COLO829 (cell line): ENCODE data around the gene NEIL1.
A peak's percentile ranks its signal among the peaks of the same experiment; 100 is the strongest.

ENCODE experiments used
- DNase-seq: peaks from one replicate; pipeline ENCODE4 v3.0.0; 2012; ENCODE audit warnings: low spot score

Gene NEIL1

GRCh38 chr15:75356517-75356916 lies 9.7 kb downstream of the NEIL1 start:
- no peak for DNase-seq

DNA sequence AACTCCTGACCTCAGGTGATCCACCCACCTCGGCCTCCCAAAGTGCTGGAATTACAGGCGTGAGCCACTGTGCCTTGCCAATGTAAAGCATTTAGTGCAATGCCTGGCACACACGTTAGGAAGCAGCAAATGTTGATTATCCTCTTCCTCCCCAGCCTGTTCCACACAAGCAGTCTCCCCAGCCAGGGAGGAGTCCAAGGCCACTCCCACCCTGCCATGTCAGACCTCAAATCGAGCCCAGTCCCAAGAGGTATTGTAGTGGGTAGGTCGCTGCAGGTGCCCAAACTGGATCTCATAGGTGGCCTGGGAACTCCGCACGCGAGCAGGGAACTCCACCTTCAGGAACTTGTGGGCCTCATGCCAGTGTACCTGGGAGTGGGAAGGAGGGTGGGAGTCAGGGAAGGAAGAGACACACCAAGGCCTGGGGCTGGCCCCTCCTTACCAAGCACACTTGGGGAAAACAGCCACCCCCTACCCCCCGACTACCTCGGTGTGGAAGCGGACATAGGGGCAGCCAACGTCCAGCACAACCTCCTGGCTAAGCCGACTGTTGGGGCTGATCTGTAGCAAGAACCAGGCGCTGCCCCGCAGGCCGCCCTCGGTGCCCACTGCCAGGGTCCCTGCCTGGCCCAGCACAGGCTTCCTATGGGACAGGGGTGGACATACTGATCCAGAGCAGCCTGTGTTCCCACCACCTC lies 11.3 kb downstream of the NEIL1 start:
- no peak for DNase-seq

DNA sequence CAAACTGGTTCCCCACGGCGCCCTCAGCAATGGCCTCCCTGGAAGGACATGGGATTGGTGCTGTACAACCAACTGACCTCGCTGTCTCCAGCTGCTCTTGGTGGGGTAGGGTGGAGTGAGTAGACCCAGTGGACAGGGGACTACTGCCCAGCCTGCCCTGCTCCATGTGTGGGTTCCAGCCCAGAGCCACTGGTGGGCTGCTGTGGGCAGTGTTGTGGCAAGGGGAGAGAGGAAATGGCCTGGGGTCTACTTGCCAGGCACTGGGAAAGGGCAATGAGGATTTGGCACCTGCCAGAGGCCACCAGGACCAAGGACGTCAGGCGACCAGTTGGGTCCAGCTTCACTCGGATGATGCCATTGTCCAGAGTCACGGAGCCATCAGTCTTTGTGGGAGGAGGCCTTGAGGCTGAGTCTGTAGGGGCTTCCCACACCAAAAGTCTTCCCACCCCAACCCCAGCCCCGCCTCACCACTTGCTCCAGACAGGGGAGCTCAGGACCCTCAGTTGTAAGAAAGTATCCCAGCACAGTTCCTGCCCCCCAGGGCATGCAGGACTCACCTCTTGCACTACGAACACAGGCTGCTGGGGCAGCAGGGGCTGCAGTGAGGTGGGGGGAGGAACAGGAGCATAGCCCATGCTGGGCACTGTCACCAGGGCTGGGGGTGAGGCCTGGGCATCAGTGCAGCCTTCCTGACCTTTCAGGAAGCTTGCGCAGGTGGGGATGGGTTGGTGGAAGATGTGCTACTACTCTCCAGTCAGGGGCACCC lies 12.1 kb downstream of the NEIL1 start:
- DNase-seq, result no peak

- DNase-seq, result no peak
Observed at GRCh38 chr15:75359537-75360250, 12.9 kb downstream of the NEIL1 start.

DNA sequence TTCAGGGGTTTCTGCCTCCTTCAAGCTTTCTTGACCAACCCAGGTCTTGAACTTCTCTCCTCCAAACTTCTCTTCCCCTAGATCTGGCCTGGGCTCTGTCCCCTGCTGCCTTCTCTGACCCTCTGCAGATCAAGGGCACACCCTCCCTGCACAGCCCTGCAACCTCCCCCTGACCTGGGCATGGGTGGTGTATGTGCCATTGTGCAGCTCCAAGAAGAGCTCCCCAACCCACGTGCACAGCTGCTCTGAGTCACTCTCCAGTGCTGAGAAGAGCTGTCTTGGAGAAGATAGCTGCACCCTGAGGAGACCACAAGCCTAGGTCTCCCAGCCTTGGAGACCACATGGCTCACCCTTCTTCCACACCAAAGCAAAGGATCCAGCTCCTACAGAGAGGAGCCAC lies 13.6 kb downstream of the NEIL1 start:
- DNase-seq, result no peak

- DNase-seq, result no peak
Observed at GRCh38 chr15:75360856-75361255, 14.0 kb downstream of the NEIL1 start.

DNA sequence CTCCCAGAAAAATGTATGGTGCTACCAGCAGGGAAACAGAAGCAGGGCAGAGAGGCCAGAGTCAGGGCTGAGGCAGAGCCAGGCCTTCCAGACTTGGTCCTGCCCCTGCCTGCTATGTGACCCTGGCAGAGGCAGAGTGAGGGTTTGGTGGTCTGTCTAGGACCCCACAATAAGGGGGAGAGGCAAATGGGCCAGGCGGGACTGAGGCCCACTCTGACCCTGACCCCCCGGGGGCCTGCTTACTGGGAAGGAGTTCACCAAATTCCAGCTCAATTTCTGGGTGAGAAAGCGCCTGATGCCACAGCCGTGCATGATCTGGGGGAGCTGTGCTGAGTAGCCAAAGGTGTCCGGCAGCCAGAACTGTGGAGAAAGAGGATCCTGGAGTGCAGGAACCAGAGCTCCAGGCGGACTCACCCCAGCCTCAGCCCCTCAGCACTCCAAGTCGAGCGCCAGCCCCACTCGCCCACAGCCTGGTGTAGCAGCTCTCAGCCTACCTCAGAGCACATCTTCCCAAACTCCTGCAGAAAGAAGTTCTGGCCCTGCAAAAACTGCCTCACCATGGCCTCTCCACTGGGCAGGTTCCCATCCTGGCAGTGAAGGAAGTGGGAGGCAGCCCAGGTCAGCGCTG lies 14.6 kb downstream of the NEIL1 start:
- no peak for DNase-seq

DNA sequence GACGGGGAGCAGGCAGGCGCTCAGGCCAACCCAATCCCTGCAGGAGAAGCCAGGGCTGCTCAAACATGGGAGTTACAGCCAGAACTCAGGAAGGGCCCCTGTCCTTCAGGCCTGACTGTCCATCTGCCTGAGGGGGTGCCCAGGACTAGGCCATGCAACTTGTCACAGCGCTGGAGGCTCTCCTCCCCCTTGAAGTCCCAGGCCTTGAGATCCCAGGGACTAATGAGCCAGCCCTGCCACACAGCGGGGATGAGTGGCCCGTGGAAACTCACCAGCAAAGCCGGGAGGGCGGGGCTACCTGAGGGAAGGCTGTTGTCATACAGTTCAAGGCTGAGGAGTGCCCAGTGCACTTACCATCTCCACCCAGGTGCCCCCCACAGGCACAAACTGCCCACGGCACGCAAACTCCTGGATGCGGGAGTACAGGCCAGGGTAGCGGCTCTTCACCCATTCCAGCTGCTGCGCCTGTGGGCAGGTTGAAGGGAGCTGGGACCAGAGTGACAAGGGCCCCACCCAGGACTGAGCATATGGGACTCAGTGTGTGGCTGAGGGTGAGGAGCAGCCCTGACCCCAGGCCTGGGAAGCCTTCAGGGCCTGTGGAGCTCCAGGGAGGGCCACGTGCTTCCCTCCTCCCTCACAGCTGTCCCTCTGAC lies 15.3 kb downstream of the NEIL1 start:
- no peak for DNase-seq

GRCh38 chr15:75362642-75363249 lies 15.9 kb downstream of the NEIL1 start:
- no peak for DNase-seq

DNA sequence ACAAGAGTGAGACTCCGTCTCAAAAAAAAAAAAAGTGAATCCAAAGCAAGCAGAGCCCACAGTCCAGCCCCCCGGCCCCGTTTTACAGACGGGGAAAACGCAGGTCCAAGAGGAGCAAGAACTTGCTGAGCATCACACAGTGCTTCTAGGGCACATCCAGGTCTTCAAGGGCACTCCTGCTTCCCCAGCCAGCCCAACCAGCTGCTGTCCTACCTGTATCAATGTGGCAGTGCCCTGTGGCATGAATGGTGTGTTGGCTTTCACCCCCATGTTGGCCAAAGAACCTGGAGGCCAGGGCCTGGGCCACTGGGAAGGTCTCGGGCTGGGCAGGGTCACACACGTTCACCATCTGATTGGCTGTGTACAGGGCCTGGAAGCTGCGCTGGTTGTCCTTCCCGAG lies 16.9 kb downstream of the NEIL1 start:
- no peak for DNase-seq

DNA sequence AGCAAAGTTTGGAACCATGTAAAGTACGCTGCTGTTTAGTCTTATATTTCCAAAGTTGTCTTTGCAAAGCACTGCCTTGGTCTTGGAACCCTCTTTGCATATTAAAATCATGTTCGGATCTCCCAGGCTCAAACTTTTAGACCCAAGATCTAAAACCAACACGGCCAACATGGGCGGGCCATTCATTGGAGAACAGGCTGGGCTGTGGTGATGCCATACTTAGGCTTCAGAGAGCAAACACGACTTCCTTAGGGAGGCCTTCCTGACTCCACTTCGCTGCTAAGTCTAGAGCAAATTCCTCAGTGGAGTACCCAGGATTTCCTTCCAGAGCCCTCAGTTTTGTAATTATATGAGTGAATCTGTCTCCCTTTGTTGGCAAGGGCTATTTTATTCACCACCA lies 18.0 kb downstream of the NEIL1 start:
- no peak for DNase-seq

DNA sequence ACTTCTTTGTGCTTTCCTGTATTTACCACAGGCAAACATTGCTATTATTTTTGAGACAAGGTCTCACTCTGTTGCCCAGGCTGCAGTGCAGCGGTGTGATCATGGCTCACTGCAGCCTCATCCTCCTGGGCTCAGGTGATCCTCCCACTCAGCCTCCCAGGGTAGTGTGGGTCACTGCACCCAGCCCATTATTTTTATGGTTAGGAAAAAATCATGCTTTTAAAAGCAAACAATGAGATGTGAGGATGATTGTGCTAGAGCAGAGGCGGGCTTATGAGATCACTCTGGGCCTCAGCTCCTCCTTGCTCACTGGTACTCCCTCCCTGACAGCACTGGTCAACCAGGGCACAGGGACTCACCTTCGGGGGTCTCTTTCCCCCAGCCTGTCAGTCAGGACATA lies 19.3 kb downstream of the NEIL1 start:
- DNase-seq, result no peak

- no peak for DNase-seq
Observed at GRCh38 chr15:75367006-75367405, 20.2 kb downstream of the NEIL1 start.

DNA sequence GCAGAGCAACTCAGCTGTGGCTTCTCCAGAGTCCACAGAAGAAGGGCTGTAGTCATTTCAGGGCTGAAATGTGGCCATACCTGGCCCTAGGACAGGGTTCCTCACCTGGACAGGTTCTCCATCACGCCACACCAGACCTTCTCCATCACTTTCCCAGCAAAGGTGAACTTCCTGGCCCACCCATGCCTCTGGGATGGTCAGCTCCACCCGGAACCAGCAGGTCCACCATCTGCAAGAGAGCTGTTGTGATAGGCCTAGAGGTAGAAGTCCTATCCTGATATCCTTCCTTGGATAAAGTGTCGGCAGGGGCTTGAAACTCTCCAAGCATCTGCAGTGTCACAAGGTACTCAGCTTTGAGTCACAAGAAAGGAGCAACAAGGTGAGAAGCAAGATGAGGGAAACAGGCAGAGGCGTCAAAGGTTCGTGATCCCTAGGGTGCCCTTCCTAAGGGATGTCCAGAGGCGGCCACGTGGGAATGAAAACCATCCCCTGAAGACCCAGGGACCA lies 20.6 kb downstream of the NEIL1 start:
- DNase-seq, result no peak

DNA sequence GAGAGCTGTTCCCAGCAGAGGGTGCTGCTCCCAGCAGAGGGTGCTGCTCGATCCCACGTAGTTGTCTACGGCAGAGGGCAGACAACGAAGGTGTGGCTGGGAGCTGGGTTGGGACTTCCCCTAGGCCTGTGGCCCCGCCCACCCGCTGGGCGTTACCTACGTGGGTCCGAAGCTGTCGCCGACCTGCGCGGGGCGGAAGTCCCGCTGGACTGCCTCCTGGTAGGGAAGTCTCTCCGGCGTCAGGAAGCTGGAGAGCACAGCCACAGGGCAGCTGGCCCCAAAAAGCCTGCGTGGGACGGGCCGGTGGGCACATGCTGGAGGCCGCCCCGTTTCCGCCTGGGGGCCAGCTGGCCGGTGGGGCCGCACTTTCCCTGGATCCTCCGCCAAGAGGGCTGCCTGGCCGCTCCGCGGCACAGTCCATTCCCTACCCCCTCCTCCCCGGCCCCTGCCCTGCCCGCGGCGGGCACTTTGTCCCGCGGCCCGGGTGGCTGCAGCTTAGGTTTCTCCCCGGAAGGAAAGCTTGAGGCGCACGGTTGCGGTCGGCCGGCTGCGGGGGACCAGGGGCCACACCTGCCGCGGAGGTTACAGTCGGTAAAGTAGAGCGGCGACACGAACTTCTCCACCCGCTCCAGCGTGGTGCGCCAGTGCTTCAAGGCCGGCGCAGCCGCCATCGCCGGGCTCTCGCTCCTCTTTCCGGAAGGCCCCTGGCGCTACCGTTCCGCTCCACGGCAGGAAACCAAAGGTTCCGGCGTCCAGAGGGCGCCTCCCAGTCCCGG lies 21.3 kb downstream of the NEIL1 start, which contains the start of gene MAN2C1:
Gene MAN2C1 (minus strand): TSS at position 695 of the 776 bp plus-strand sequence. CDS start 24 bp downstream, at position 671.
- DNase-seq, result peak; percentile 86

- no peak for DNase-seq
Observed at GRCh38 chr15:75368689-75369239, 21.9 kb downstream of the NEIL1 start.

GRCh38 chr15:75369897-75370581 lies 23.2 kb downstream of the NEIL1 start:
- no peak for DNase-seq

GRCh38 chr15:75371486-75371885 lies 24.6 kb downstream of the NEIL1 start:
- DNase-seq, result no peak

DNA sequence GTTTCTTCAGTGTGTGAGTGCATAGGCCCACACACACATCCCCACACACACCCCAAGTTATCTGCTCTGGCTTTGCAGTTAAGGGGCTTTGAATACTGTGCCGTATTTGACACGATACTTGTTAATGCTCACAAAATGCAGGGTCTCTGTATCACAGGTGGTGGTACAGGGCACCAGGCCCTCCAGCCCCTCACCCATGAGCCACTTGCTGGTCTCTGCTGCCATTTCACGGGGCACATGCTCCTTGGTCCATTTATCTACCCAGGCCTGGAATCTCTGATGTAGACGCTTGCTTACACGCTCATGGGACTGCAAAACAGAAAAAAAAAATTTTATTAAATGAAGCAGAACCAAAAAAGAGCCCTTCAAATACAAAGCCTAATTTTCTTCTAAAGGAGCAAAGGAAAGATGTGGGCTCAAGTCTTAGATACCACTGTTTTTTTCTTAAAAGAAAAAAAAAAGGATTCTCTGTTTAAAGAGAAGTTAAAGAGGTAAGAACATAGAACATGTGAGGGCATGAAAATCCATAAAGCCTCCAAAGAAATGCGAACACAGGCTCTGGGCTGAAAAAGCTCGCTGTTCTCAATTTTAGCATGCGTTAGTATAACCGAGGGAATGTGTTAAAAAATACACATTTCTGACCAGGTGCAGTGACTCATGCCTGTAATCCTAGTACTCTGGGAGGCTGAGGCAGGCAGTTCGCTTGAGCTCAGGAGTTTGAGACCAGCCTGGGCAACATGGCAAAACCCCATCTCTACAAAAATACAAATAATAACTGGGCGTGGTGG lies 25.3 kb downstream of the NEIL1 start:
- DNase-seq, result no peak
